Measurements from ENCODE around the gene MICAL3.
A peak's percentile ranks its signal among the peaks of the same experiment; 100 is the strongest.
"Not testable (repeated sequence)": the region's sequence is repeated elsewhere in the genome, so short reads cannot be mapped to it uniquely, and the experiment has no call there.

MICAL3 gene

DNA sequence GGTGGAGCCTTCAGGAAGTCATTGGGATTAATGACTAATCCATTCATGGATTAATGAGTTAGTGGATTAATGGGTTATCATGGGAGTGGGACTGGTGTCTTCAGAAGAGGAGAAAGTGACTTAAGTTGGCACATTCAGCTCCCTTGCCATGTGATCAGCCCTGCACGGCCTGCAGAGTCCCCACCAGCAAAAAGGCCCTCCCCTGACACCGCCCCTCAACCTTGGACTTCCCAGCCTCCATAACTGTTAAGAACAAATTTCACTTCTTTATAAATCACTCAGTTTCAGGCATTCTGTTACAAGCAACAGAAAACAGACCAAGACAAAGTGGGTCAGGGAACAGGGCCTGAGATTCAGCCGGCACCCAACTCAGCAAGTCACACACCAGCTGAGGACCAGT, 85.3 kb downstream of the MICAL3 start:
- no peak for DNase-seq

DNA sequence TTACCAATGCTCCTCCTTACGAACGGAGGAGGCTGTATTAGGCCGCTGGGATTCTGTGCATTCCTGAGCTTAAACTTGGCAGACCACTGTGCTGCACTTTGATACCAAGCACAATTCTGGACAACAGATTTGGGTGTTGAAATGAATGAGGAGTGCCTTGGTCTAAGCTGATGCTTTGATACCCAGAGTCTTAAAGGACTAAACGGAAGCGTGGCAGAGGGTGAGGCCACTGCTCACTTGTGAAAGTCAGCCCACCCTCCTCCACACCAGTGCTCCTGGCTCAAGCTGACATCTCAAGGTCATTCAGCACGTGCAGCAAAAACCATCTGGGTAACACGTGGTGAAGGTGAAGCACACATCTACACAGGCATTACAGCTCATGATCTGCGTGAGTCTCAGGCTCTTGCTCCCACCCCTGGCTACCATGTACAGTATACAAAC, 85.9 kb downstream of the MICAL3 start:
- no peak for DNase-seq

DNA sequence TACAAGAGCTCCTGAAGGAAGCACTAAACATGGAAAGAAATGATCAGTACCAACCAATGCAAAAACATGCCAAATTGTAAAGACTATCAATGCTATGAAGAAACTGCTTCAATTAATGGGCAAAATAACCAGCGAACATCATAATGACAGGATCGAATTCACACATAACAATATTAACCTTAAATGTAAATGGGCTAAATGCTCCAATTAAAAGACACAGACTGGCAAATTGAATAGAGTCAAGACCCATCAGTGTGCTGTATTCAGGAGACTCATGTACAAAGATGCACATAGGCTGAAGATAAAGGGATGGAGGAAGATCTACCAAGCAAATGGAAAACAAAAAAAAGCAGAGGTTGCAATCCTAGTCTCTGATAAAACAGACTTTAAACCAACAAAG, 91.9 kb downstream of the MICAL3 start:
- DNase-seq: not testable (repeated sequence)

DNA sequence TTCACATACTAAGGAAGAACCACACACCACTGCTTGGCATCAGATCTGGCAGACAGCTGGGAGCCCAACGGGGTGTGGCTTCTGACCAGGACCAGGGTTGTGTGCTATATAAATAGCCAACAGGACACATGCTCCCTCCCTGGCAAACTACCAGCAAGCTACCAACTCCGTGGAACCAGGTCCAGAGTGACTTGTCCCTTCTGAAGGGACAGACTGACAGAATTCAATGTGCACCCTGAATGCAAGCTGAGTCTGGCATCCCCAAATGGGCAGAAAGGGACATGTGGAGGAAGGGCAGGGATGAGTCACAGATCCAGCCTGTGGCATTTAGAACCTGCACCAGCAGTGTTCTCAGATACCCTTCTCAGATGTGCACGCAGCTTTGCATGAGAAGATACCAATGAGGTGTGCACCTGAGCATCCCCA, 92.9 kb downstream of the MICAL3 start:
- DNase-seq: no peak

DNA sequence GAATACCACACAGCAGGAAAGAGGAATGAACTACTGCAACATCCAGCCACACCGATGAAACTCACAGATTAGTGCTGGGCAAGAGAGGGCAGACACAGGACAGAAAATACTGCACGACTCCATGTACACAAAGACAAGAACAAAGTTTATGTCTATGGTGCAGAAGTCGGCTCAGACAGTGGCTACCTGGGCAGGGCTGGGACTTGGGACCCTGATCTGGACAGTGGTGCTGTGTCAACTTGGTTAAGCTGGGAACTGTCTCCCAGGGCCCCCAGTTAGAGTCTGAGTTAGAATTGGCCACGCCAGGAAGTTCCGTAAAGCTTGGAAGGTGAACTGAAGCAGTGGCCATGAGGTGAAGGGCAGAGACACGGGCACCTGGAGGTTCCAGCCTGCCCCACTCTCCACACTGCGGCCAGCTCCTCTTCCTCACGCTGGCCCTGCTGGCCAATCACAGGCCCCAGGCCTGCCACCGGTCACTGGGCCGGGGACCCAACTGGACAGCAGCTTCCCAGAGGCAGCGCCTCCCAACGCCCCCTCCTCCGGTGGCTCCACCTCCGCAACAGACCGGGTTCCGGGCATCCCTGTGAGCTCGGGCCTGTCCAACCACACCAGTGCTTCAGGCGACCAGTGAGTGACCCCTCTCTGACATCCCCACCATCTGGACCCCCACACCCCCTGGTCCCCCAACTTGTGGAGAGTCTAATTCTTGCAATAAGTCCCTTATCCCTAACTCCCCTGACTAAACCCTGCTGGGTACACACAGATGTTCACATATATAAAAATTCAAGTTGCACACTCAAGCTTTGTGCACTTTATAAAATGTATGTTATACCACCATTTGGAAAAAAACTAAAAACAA, 93.7 kb downstream of the MICAL3 start:
- no peak for DNase-seq

DNA sequence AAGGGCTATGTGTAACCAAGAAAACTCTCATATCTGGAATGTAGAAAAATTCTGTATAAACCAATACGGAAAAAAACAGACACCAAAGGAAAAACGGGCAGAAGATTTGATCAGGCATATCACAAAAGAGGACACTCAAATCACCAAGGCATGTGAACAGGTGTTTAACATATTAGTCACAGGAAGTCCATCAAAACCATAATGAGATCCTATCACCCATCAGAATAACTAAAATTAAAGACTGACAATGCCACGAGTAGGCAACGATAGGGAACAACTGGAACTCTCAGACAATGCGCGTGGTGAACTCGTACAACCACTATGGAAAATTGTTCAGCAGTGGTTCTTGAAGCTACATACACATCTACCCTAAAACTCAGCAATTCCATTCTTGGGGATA, 94.5 kb downstream of the MICAL3 start:
- no peak for DNase-seq

DNA sequence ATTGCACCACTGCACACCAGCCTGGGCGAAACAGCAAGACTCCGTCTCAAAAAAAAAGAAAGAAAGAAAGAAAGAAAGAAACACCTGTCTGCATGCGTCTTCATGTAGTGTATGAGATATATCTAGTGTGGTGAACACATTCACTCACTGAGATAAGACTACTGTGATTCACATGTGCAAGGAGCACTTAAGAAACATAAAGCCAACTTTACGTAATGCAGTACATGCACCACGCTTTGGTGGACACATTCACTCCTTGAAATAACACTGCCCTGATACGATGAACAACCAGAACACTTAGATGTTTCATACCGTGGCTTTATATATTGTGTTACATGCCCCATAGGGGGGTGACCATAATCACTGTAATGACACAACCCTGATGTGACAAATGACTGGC, 96.0 kb downstream of the MICAL3 start:
- DNase-seq: no peak

DNA sequence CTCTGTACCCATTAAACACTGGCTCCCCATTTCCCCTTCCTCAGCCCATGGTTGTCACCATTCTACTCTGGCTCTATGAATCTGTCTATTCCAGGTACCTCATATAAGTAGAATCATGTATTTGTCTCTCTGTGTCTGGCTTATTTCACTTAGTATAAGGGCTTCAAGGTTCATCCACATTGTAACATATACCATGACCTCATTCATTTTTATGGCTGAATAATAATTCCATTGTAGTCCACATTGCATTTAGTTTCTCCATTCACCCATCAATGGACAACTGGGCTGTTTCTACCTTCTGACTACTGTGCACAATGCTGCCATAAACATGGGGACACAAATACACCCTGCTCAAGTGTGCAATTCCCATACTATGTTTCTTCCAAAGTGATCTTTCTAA, 97.3 kb downstream of the MICAL3 start:
- DNase-seq: no peak

DNA sequence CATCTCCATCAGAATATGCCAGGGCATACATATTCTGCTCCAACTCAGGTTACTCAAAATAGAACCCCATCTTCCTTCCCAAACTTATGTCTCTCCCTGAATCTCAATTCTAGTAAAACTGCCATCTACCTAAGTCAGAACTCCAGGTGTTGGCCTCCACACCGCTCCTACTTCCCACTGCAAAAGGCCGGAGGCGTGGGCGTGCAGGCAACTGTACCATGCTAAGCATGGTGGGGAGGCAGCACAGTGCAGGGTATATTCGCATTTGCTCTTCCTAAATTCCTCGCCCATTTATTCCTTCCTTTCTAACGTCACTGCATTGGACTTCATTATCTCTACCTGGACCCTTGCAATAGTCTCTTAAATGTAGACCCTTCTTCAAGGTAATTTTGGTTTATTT, 97.8 kb downstream of the MICAL3 start:
- DNase-seq: no peak

DNA sequence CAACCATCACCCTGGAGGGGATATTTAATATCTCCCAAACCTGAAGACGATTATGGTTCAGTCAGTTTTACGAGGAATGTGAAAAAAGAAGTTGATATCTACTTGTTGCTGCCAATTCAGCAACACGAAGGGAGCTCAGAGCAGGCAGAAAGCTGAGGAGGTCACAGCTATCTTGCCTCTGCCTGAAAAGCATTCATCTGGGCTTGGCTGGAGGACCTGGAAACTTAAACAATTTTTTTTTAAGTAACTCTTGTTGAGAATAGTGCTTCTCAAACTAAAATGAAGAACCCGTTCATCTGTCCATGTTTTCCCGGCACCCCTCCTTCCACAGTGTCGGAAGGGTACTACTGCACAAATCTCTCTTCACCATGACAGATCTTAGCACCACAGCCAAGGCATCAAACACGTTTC, 98.9 kb downstream of the MICAL3 start:
- DNase-seq: no peak

DNA sequence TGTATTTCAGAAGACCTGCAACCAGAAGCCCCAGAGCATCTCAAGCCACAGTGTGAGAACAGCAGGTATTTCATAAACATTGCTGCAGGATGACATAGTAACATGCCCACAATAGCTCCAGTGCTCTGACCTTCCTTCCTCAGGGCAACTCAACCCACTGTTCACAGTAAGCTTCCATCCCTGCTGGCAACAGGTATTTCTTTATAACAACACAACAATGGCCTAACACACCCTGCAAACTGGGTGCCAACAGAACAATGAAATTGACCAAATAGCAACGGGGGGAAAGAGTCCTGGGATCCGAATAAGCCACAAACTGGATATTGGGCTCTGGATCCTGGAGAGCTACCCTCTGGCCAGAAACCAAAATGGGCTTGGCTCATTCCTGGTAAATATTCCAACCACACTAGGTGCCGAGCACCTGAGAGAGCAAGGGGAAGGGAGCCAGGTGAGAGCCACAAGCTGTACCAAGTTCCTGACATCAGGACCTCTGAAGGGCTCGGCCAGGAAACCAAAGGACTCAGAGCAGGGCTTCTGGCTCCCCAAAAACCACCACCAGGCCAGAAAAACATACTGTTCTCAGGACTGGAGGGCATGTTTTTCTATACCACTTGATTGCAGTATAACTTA, 99.5 kb downstream of the MICAL3 start:
- DNase-seq: no peak

DNA sequence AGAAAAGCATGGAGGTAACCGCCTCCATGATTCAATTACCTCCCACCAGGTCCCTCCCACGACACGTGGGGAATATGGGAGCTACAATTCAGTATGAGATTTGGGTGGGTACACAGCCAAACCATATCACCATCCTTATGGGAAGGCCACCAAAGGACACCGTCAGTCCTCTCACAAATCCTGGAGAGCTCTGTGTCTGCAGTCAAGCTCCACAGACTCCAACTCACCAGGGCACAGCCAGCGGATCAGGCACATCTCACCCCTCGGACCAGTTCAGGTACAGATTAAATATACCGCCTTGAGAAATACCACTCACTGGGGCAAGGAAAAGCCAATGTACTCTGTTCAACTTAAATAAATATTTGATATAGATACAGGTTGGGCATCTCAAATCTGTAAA, 100.3 kb downstream of the MICAL3 start:
- DNase-seq: no peak

DNA sequence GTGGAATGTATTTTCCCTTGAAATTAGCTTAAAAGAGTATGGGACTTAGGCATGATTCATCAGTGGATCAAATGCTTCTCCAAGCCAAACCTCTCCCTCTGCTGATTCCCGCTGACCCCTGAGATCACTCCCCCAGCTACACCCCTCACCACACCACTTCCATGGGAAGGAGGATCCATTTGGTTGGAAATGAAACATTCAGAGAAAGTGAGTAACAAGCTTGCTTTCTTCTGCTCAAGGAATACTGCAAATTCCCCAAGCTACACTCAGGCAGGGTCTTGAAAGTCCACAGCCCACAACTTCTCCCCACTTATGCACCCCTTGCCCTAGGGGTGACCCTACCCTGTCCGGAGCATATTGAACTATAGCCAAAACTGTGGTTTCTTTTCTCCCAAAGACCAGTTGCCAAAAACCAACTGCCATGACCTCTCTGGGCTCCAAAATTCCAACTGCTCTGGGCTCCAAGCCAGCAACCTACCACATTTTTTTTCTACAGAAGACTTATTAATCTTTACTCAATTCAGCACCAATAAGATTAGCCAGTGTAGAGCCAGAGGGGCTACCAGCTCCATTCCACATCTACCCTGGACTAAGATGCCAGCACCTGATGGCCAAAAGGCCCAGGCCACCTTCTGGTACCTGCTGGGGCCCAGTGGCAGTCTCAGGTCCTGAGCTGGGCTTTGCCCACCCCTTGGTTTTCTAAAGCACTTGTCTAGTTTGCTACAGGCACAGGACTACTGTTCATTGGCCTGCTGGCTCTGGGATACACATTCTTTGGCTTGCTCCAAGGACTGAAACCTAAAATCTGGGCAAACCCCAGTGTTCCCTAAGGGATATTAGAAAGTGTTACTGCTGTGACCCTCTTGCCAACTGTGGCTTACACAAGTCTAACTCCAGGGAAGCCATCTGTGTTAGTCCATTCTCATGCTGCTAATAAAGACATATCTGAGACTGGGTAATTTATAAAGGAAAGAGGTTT, 101.1 kb downstream of the MICAL3 start:
- no peak for DNase-seq

DNA sequence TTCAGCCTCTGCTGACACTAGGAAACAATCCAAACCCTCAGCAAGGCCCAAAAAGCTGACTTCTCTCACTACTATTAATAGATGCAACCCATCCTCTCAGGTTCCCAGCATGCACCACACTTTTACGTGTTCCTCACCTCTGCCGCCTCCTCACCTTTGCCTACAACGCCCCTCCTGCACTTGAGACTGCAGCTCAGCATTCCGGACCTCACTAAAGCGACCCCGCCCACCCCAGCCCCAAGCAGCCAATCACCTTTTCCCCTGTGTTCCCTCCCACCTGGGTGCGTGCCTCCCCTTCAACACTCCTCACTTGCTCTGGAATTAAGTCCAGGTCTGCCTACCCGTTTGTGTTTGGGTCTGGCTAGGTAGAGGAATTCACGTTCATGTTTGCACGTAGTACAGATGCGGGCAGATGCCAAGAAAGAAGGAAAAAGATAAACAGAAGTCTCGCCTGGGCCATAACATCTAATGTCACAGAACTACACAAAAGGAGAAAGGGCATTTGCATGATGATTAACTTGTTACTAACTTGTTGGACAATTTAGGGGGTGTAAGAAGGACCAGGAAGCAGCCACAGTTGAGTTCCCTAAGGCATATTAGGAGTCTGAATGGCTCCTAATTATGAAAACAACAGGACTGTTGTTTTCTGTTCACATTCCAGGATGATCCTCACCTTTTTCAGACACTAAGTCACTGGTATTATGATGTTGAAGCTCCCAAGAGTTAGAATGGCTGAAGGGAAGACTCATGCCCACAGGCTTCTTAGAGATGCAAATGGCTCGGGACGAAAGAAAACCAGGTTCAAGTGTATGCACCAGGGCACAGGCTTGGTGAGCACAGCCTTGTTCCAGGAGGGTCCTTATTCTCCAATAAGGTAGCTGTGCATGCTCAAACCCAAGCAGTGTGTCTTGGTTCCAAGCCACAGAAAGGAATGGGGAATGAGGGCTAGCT, 102.2 kb downstream of the MICAL3 start:
- DNase-seq: no peak

DNA sequence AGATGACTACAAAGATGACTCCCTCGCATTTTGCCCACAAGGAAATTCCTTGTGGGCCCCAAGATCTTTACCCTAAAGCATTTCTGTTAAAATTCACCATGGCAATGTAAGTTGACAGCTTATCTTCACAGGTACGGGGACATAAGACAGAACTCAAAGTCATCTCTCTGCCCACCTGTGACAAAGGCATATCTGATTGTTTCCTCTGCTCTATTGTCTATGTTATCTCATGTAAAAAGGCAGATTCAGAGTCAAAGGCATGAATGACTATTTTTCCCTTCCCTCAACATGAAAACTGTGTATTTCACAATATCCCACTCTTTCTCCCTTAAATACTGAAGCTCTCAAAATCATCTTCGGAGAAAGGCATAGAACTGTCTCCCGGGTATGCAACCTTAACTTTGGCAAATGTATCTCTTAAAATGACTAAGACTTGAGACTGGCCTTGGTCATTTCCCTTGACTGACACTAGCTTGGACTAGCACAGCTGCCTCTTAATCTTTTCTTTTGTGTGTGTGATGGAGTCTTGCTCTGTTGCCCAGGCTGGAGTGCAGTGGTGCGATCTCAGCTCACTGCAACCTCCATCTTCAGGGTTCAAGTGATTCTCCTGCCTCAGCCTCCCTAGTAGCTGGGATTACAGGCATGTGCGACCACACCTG, 103.2 kb downstream of the MICAL3 start:
- DNase-seq: no peak

DNA sequence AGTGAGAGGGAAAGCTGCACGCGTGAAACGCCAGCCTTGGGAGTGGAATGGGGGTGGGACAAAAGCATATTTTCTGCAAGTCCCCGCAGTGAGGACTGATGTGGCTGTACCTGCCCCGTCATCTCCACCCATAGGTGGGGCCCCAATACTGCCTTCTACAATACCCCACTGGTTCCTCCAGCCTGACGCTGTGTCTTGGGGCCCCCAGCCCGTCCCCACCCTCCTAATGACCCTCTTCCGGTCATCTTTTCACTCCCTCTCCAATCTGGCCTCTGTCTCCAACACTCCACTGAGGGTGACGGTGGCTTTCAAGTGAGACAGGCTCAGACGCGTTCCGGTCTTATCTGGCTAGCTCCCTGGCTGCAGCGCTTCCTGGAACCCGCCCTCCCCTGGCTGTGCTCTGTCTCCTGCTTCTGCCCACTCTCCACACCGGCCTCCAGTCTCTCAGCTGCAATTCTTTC, 104.2 kb downstream of the MICAL3 start:
- DNase-seq: peak in 1 of 56 donors; percentile 43

DNA sequence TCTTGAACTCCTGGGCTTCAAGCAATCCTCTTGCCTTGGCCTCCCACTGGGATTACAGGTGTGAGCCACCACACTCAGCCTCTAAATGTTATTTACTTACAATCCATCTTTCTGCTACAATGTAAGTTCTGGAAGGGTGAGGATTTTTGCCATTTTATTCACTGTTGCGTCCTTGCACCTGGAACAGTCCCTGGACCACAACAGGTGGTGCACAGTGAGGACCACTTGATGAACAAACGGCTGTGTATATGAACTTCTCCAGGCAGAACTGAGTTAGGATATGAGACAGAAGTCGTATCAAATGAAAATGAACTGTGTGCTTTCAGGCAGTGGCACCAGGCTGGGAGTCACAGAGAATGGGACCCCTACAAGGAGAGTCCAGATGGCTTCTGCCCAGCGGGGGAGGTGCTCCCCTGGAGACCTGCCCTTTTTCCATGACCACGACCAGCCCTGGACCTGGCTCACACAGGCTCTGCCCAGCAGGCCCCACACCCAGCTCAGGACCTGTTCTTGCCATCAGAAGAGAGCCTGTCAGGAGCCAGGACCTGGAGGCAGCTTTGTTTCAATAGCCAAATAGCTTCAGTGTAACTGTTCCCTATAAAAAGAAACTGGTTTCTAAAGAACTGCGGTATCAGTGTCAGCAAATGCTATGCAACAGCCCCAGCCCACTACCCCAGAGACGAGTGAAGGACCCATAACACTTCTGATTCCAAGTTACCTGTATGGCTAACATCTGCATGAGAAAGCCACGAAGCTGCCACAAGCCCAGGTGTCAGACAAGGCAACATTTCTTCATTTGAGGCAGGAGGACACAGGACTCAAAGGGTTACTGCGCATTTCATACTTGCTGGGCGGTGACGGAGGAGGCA, 104.9 kb downstream of the MICAL3 start:
- DNase-seq: no peak

DNA sequence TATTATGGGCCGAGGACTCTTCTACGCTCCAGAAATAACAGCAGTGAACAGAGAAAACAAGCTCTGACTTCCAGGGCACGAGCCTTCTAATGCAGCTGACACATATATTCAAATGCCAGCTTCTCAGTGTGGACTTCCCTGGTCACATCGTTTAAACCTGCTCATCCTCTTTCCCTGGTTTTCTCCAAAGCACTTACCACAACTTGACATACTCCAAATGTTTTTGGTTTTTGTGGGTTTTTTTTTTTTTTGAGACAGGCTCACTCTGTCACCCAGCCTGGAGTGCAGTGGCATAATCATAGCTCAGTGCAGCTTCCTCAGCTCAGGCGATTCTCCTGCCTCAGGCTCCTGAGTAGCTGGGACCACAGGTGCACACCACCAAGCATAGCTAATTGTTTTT, 105.5 kb downstream of the MICAL3 start:
- no peak for DNase-seq

DNA sequence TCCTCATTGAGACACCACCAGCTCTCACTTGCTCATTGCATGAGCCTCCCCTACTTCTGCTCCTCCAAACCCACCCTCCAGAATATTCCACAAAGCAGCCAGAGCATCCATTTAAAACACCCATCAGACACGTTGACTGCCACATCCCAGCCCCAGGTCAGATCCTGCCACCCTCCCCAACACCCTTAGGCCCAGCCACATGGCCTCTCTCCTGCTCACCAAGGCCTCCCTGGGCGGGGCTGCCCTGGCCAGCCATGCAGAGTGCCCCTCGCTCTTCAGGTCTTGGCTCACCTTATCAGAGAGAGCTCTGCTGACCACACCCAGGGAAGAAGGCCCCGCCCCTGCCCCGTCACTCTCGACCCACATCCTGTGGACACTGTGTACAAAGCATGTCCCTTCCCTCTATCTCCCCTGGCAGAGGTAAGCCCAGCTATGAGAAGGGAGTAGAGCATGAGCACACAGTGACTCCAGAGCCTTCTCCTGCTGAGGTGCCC, 106.8 kb downstream of the MICAL3 start:
- no peak for DNase-seq
